ENCODE results near the gene CCDC177. TPM values are rescaled to one million over a fixed set of nuclear protein-coding genes. Genes with fewer than 3 reads are reported as not detected.

Gene CCDC177
- total and polyA plus RNA-seq, 8 donors, result not detected

GRCh38 chr14:69527635-69528034, 47.0 kb downstream of the CCDC177 start:
- DNase-seq (no peak), ATAC-seq (no peak), FAIRE-seq (no peak)
- Histone ChIP-seq H3K27ac (no peak overlapping the region), H3K4me3 (no peak overlapping the region), H3K36me3 (no peaks in the 10 kb centered on the region), H3K9me3 (no peaks in the 10 kb centered on the region), H3K27me3 (no peaks in the 10 kb centered on the region), H3K4me1 (no peaks in the 10 kb centered on the region)
- 86 to 89% methylated on average over 14 of the region's 14 CpGs for WGBS, 2 donors
- no peak for TF ChIP-seq CTCF (IDR thresholded peaks at IDR 0.05)
- intact Hi-C loops (cut with DNase I), result no loop called here

DNA sequence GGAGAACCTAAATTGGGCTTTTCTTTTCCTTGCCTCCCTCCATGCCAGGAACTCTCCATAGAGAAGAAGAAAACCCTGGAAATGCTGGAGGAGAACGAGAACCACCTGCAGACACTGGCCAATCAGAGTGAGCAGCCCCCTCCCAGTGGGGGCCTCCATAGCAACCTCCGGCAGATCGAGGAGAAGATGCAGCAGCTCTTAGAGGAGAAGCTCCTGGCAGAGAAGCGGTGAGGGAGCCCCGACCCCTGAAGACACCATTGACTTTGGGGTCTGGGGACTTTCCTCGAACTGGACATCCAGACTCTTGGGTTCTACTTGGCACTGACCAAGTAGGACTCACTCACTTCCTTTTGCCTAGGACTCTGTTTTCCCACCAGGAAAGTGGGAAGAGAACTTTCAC, 48.8 kb downstream of the CCDC177 start:
- Histone ChIP-seq H3K36me3 (no peaks in the 10 kb centered on the region), H3K4me1 (no peaks in the 10 kb centered on the region), H3K27me3 (no peaks in the 10 kb centered on the region), H3K4me3 (no peak overlapping the region), H3K27ac (no peak overlapping the region), H3K9me3 (no peaks in the 10 kb centered on the region)
- DNase-seq, result no peak
- 62 to 70% methylated on average over 6 of the region's 6 CpGs for WGBS, 2 donors
- no peak for TF ChIP-seq CTCF (IDR thresholded peaks at IDR 0.05)
- intact Hi-C loops (cut with DNase I), result no loop called here
- ATAC-seq, result no peak
- no peak for FAIRE-seq

DNA sequence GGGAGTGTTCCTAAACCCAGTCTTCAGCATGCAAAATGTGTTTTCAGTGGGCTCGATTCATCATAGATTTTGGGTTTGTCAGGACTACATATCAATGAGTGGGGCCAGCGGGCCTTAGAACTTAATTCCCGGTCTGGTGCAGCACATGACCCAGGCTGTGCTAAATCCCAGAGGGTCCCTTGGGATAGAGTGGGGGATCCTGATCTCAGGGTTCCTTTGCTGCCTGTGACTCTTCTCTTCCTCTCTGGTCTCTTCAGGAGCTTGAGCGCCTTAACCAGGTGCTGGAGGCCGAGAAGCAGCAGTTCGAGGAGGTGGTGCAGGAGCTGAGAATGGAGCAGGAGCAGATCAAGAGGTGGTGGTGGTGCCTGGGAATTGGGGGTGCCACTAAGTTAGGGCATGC, 52.6 kb downstream of the CCDC177 start:
- no peaks in the 10 kb centered on the region for H3K27me3 ChIP-seq
- H3K4me3 ChIP-seq, result no peak overlapping the region
- WGBS, 2 donors, result 87 to 89% methylated on average over 6 of the region's 6 CpGs
- intact Hi-C loops (cut with DNase I), result no loop called here
- H3K9me3 ChIP-seq, result no peaks in the 10 kb centered on the region
- DNase-seq (no peak), ATAC-seq (no peak), FAIRE-seq (no peak)
- no peaks in the 10 kb centered on the region for H3K36me3 ChIP-seq
- H3K27ac ChIP-seq, result no peak overlapping the region
- TF ChIP-seq CTCF (IDR thresholded peaks at IDR 0.05), result no peak
- no peaks in the 10 kb centered on the region for H3K4me1 ChIP-seq

Other genes with a start within 250 kb of the CCDC177 start
- 10 to 100 TPM; 32.4 to 75.4 (median 50.4) TPM for gene ERH, start 176.6 kb downstream of the CCDC177 start, total RNA-seq
- gene ERH, start 176.6 kb downstream of the CCDC177 start, polyA plus RNA-seq, result 10 to 100 TPM; 67.2 to 71.7 TPM
- gene SLC39A9, start 176.2 kb downstream of the CCDC177 start, total RNA-seq, result 10 to 100 TPM; 24.3 to 40.2 (median 35.5) TPM
- gene SLC39A9, start 176.2 kb downstream of the CCDC177 start, polyA plus RNA-seq, result 10 to 100 TPM; 13.2 to 20.1 TPM
- under 1 TPM in 4 of 6 donors, not detected in 2; 0.03 to 0.12 (median 0.06) TPM for gene PLEKHD1, start 90.1 kb downstream of the CCDC177 start, total RNA-seq
- gene PLEKHD1, start 90.1 kb downstream of the CCDC177 start, polyA plus RNA-seq, result under 1 TPM; 0.07 to 0.19 TPM
- 10 to 100 TPM; 17.8 to 41.9 (median 22.8) TPM for gene SUSD6, start 36.7 kb upstream of the CCDC177 start, total RNA-seq
- gene SUSD6, start 36.7 kb upstream of the CCDC177 start, polyA plus RNA-seq, result 10 to 100 TPM in 1 of 2 donors, 1 to 10 TPM in 1; 8.9 to 12.2 TPM
- 100 to 1,000 TPM in 3 of 6 donors, 10 to 100 TPM in 3; 78.0 to 142 (median 113) TPM for gene SRSF5, start 192.3 kb upstream of the CCDC177 start, total RNA-seq
- 100 to 1,000 TPM; 196 to 314 TPM for gene SRSF5, start 192.3 kb upstream of the CCDC177 start, polyA plus RNA-seq
- gene SLC10A1, start 222.4 kb upstream of the CCDC177 start, total RNA-seq, result under 1 TPM in 1 of 6 donors, not detected in 5; 0.06 TPM
- not detected for gene SLC10A1, start 222.4 kb upstream of the CCDC177 start, polyA plus RNA-seq

Measured in pancreas (tissue), 10 donors.